Measurements from ENCODE around the gene ABCA13. TPM values are rescaled to one million over a fixed set of nuclear protein-coding genes. Genes with fewer than 3 reads are reported as not detected.

ABCA13 gene
- total RNA-seq, 1 donor from 2014 or later: 0.34 TPM

DNA sequence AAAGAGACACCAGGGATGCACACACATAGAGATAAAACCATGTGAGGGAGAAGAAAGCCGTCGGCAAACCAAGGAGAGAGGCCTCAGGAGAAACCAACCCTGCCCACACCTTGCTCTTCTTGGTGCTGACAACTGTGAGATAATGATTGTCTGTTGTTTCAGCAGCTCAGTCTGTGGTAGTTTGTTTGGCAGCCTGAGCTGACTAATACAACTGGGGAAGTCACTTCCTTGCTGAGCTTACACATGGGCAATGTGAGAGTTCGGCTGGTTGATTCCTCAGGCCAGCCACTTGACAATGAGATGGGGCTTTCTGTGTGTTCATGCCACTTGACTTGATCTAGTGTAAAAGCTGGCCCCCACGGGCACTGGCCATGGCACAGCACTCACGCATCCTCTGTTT is 271.8 kb downstream of the ABCA13 start:
- H4K20me1 ChIP-seq (ENCODE audit: insufficient read depth, low read length): no peaks in the 10 kb centered on the region
- Mint-ChIP-seq H3K36me3 (ENCODE audit: low read depth, unreplicated experiment) (no peaks in the 10 kb centered on the region), H3K27me3 (ENCODE audit: low read depth, unreplicated experiment) (peaks cover 4% of the 10 kb centered on the region), H3K27ac (ENCODE audit: unreplicated experiment) (no peak overlapping the region), H3K9me3 (ENCODE audit: unreplicated experiment) (peaks cover 5% of the 10 kb centered on the region), H3K4me1 (ENCODE audit: low read depth, unreplicated experiment) (no peaks in the 10 kb centered on the region), H3K4me3 (ENCODE audit: unreplicated experiment) (no peak overlapping the region)
- H3K9me3 ChIP-seq (ENCODE audit: insufficient read depth, low read depth, low read length): no peaks in the 10 kb centered on the region
- H3K27ac ChIP-seq (ENCODE audit: low read depth, low read length): no peak overlapping the region
- H3K4me2 ChIP-seq (ENCODE audit: low read length): no peak overlapping the region
- no peak overlapping the region for H3K4me3 ChIP-seq (ENCODE audit: insufficient read depth, low read depth, low read length)
- FAIRE-seq (no peak), DNase-seq (ENCODE audit: low read depth) (no peak)
- no peaks in the 10 kb centered on the region for H3K27me3 ChIP-seq (ENCODE audit: insufficient read depth, low read length)
- no peaks in the 10 kb centered on the region for H3K36me3 ChIP-seq (ENCODE audit: insufficient read depth, low read length)
- no peaks in the 10 kb centered on the region for H3K4me1 ChIP-seq (ENCODE audit: insufficient read depth, low read length)
- no peak overlapping the region for H3K9ac ChIP-seq (ENCODE audit: low read length)
- TF ChIP-seq, protein P1, sequence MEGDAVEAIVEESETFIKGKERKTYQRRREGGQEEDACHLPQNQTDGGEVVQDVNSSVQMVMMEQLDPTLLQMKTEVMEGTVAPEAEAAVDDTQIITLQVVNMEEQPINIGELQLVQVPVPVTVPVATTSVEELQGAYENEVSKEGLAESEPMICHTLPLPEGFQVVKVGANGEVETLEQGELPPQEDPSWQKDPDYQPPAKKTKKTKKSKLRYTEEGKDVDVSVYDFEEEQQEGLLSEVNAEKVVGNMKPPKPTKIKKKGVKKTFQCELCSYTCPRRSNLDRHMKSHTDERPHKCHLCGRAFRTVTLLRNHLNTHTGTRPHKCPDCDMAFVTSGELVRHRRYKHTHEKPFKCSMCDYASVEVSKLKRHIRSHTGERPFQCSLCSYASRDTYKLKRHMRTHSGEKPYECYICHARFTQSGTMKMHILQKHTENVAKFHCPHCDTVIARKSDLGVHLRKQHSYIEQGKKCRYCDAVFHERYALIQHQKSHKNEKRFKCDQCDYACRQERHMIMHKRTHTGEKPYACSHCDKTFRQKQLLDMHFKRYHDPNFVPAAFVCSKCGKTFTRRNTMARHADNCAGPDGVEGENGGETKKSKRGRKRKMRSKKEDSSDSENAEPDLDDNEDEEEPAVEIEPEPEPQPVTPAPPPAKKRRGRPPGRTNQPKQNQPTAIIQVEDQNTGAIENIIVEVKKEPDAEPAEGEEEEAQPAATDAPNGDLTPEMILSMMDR (IDR thresholded peaks at IDR 0.05; ENCODE audit: insufficient read depth, low read depth, low read length): no peak
- TF ChIP-seq EZH2 (IDR thresholded peaks at IDR 0.05; ENCODE audit: insufficient read depth, low read length): no peak
- H2AFZ ChIP-seq (ENCODE audit: low read depth, low read length): no peak overlapping the region
- no peaks in the 10 kb centered on the region for H3K79me2 ChIP-seq (ENCODE audit: insufficient read depth, low read length)

DNA sequence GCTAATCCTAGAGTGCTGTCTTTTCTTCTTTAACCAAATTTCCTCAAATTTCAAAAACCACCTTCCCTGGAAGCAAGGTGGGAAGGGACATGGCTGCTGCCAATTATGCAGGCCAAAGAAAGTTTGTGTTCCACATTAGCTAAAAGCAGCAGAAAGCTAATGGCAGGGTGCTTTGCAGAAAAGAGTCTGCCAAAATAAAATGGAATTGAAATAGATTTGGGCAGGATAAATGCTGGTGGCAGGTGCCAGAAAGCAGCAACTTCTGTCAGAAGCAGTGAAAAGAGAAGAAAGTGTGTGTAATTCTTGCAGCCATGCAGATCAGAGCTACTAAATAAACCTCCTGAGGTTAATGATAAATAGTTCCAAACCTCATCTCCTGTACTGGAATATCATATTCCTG is 275.5 kb downstream of the ABCA13 start:
- no peak for FAIRE-seq
- Histone ChIP-seq H3K9ac (ENCODE audit: low read length) (no peak overlapping the region), H3K9me3 (ENCODE audit: insufficient read depth, low read depth, low read length) (no peaks in the 10 kb centered on the region), H3K27me3 (ENCODE audit: insufficient read depth, low read length) (no peaks in the 10 kb centered on the region), H3K4me2 (ENCODE audit: low read length) (no peak overlapping the region), H3K79me2 (ENCODE audit: insufficient read depth, low read length) (no peaks in the 10 kb centered on the region), H3K4me1 (ENCODE audit: insufficient read depth, low read length) (no peaks in the 10 kb centered on the region), H2AFZ (ENCODE audit: low read depth, low read length) (no peak overlapping the region), H4K20me1 (ENCODE audit: insufficient read depth, low read length) (no peaks in the 10 kb centered on the region), H3K27ac (ENCODE audit: low read depth, low read length) (no peak overlapping the region), H3K4me3 (ENCODE audit: insufficient read depth, low read depth, low read length) (no peak overlapping the region), H3K36me3 (ENCODE audit: insufficient read depth, low read length) (no peaks in the 10 kb centered on the region)
- H3K4me1 Mint-ChIP-seq (ENCODE audit: low read depth, unreplicated experiment): no peaks in the 10 kb centered on the region
- H3K27ac Mint-ChIP-seq (ENCODE audit: unreplicated experiment): no peak overlapping the region
- peaks cover 5% of the 10 kb centered on the region for H3K9me3 Mint-ChIP-seq (ENCODE audit: unreplicated experiment)
- no peaks in the 10 kb centered on the region for H3K36me3 Mint-ChIP-seq (ENCODE audit: low read depth, unreplicated experiment)
- peaks cover 4% of the 10 kb centered on the region for H3K27me3 Mint-ChIP-seq (ENCODE audit: low read depth, unreplicated experiment)
- no peak for DNase-seq (ENCODE audit: low read depth)
- TF ChIP-seq EZH2 (IDR thresholded peaks at IDR 0.05; ENCODE audit: insufficient read depth, low read length): no peak
- TF ChIP-seq, protein P1 (IDR thresholded peaks at IDR 0.05; ENCODE audit: insufficient read depth, low read depth, low read length): no peak
- no peak overlapping the region for H3K4me3 Mint-ChIP-seq (ENCODE audit: unreplicated experiment)

GRCh38 chr7:48452218-48452617 is 281.0 kb downstream of the ABCA13 start:
- H3K4me1 Mint-ChIP-seq (ENCODE audit: low read depth, unreplicated experiment): no peaks in the 10 kb centered on the region
- no peak overlapping the region for H2AFZ ChIP-seq (ENCODE audit: low read depth, low read length)
- peaks cover 8% of the 10 kb centered on the region for H3K27me3 Mint-ChIP-seq (ENCODE audit: low read depth, unreplicated experiment)
- H3K27ac Mint-ChIP-seq (ENCODE audit: unreplicated experiment): no peak overlapping the region
- H3K9me3 Mint-ChIP-seq (ENCODE audit: unreplicated experiment): no peaks in the 10 kb centered on the region
- no peak overlapping the region for H3K27ac ChIP-seq (ENCODE audit: low read depth, low read length)
- DNase-seq (ENCODE audit: low read depth): no peak
- H3K4me1 ChIP-seq (ENCODE audit: insufficient read depth, low read length): no peaks in the 10 kb centered on the region
- no peaks in the 10 kb centered on the region for H3K79me2 ChIP-seq (ENCODE audit: insufficient read depth, low read length)
- no peak overlapping the region for H3K4me3 Mint-ChIP-seq (ENCODE audit: unreplicated experiment)
- no peaks in the 10 kb centered on the region for H3K27me3 ChIP-seq (ENCODE audit: insufficient read depth, low read length)
- no peaks in the 10 kb centered on the region for H3K36me3 Mint-ChIP-seq (ENCODE audit: low read depth, unreplicated experiment)
- H3K9ac ChIP-seq (ENCODE audit: low read length): no peak overlapping the region
- no peaks in the 10 kb centered on the region for H3K36me3 ChIP-seq (ENCODE audit: insufficient read depth, low read length)
- no peaks in the 10 kb centered on the region for H3K9me3 ChIP-seq (ENCODE audit: insufficient read depth, low read depth, low read length)
- no peak for FAIRE-seq
- H3K4me2 ChIP-seq (ENCODE audit: low read length): no peak overlapping the region
- no peak overlapping the region for H3K4me3 ChIP-seq (ENCODE audit: insufficient read depth, low read depth, low read length)
- TF ChIP-seq EZH2 (IDR thresholded peaks at IDR 0.05; ENCODE audit: insufficient read depth, low read length): no peak
- TF ChIP-seq, protein P1 (IDR thresholded peaks at IDR 0.05; ENCODE audit: insufficient read depth, low read depth, low read length): no peak
- H4K20me1 ChIP-seq (ENCODE audit: insufficient read depth, low read length): no peaks in the 10 kb centered on the region
